A549 (cell line): ENCODE data around the gene F11R. TPM values are rescaled to one million over a fixed set of nuclear protein-coding genes. Genes with fewer than 3 reads are reported as not detected.

Source experiments
- ATAC-seq, 2 experiments: fragments of 200-7000 bp in 1 of 2; fragments of >200 bp in 1 of 2; cut with Nextera tagmentation in 1 of 2; cut with Tn5 transposase in 1 of 2; 3 replicates each; pipeline versions ENCODE4 v1.8.0 to v1.9.1; 2018 to 2020; ENCODE audit warnings: mild to moderate bottlenecking in 1 of 2, moderate library complexity in 1 of 2
- CTCF ChIA-PET: fragments of 300-600 bp; sonication (Branson Sonifier 250); formaldehyde crosslinking; extraction: SDS; loops from one replicate; lab custom pipeline; 2021; ENCODE audit warnings: antibody characterized with exemption, inconsistent platforms; lab: Yijun Ruan, JAX
- POLR2A ChIA-PET: fragments of 350-600 bp; formaldehyde crosslinking; extraction: SDS; loops from one replicate; lab custom pipeline; 2021; ENCODE audit warnings: antibody characterized with exemption, inconsistent platforms; lab: Yijun Ruan, JAX
- DNase-seq, 2 experiments: peaks; one replicate each; pipeline versions ENCODE4 v3.0.0 to v3.0.0-alpha.2; 2011 to 2016; ENCODE audit warnings: low read depth in 1 of 2, low spot score in 1 of 2
- FAIRE-seq: peaks from 2 replicates; lab custom pipeline; 2011; peaks lifted over from hg19 to GRCh38; lab: Jason Lieb, UNC
- H3K27ac ChIP-seq, 2 experiments: fragments of >200 bp; sonication (Bioruptor Twin); formaldehyde crosslinking; 3 replicates each; pipeline ENCODE4 v1.5.1; 2016 to 2017
- H3K4me1 ChIP-seq: fragments of >200 bp; sonication (Bioruptor Twin); formaldehyde crosslinking; 3 replicates; pipeline ENCODE4 v1.6.1; 2016
- H3K4me2 ChIP-seq: fragments of >200 bp; sonication (Bioruptor Twin); formaldehyde crosslinking; 3 replicates; pipeline ENCODE4 v1.6.1; 2016
- H3K4me3 ChIP-seq: fragments of >200 bp; sonication (Bioruptor Twin); formaldehyde crosslinking; 3 replicates; pipeline ENCODE4 v1.5.1; 2016
- H3K9me3 ChIP-seq: fragments of >200 bp; sonication (Bioruptor Twin); formaldehyde crosslinking; 3 replicates; pipeline ENCODE4 v1.6.1; 2016
- ATOH8 ChIP-seq: fragments of 250-450 bp; sonication (Bioruptor Pico); IDR thresholded peaks from 2 replicates; pipeline ENCODE4 v1.5.0; 2020; ENCODE audit warnings: low read depth, mild to moderate bottlenecking, moderate library complexity
- BHLHE40 ChIP-seq: IDR thresholded peaks from 2 replicates; pipeline ENCODE4 v1.6.1; 2012; ENCODE audit warnings: low read depth, low read length, inconsistent platforms
- CBX2 ChIP-seq: fragments of 200-600 bp; sonication (generic); IDR thresholded peaks from 2 replicates; pipeline ENCODE4 v1.6.1; 2016; ENCODE audit warnings: low read depth, mild to moderate bottlenecking, borderline replicate concordance
- CHD2 ChIP-seq: fragments of 150-350 bp; IDR thresholded peaks from 2 replicates; pipeline ENCODE4 v1.6.1; 2014; ENCODE audit warnings: low read length; ENCODE audit not compliant: partially characterized antibody
- CHD4 ChIP-seq: fragments of 200-600 bp; sonication (generic); IDR thresholded peaks from 2 replicates; pipeline ENCODE4 v1.6.1; 2016; ENCODE audit warnings: antibody characterized with exemption, mild to moderate bottlenecking, borderline replicate concordance
- EP300 ChIP-seq, 2 experiments: fragments of >200 bp; sonication (Bioruptor Twin); formaldehyde crosslinking; IDR thresholded peaks; 2 replicates in 1 of 2; 3 replicates in 1 of 2; pipeline ENCODE4 v1.6.1; 2016 to 2017
- ESRRA ChIP-seq: fragments of 150-350 bp; IDR thresholded peaks from 2 replicates; pipeline ENCODE4 v1.6.1; 2014; ENCODE audit warnings: mild to moderate bottlenecking, low read length, borderline replicate concordance
- FOXS1 ChIP-seq: fragments of 250-450 bp; sonication (Bioruptor Pico); IDR thresholded peaks from 2 replicates; pipeline ENCODE4 v1.5.0; 2020; ENCODE audit warnings: mild to moderate bottlenecking, moderate library complexity
- GATA3 ChIP-seq: IDR thresholded peaks from 2 replicates; pipeline ENCODE4 v1.6.1; 2012; ENCODE audit warnings: borderline replicate concordance
- HOXB5 ChIP-seq: fragments of 250-450 bp; sonication (Bioruptor Pico); IDR thresholded peaks from 2 replicates; pipeline ENCODE4 v1.5.0; 2020; ENCODE audit warnings: mild to moderate bottlenecking, moderate library complexity
- KDM5A ChIP-seq: fragments of 200-600 bp; sonication (generic); IDR thresholded peaks from 2 replicates; pipeline ENCODE4 v1.6.1; 2016; ENCODE audit warnings: antibody characterized with exemption, mild to moderate bottlenecking
- MAZ ChIP-seq: fragments of 150-350 bp; IDR thresholded peaks from 2 replicates; pipeline ENCODE4 v1.6.1; 2014; ENCODE audit warnings: antibody characterized with exemption, low read depth, low read length, borderline replicate concordance
- NFE2L2 ChIP-seq: fragments of 150-350 bp; conservative IDR thresholded peaks from 2 replicates; pipeline ENCODE4 v1.6.1; 2014; ENCODE audit warnings: low read length
- NPAS2 ChIP-seq: fragments of 250-450 bp; sonication (Bioruptor Pico); IDR thresholded peaks from 2 replicates; pipeline ENCODE4 v1.8.0; 2022; ENCODE audit warnings: mild to moderate bottlenecking, moderate library complexity, borderline replicate concordance
- NR3C1 ChIP-seq: fragments of >200 bp; sonication (Bioruptor Twin); formaldehyde crosslinking; IDR thresholded peaks from 3 replicates; pipeline ENCODE4 v1.6.1; 2017
- RFX5 ChIP-seq: fragments of 450-650 bp; IDR thresholded peaks from 2 replicates; pipeline ENCODE4 v1.7.1; 2014; ENCODE audit warnings: antibody characterized with exemption, mild to moderate bottlenecking, moderate library complexity
- SREBF2 ChIP-seq: fragments of 450-650 bp; IDR thresholded peaks from 2 replicates; pipeline ENCODE4 v1.6.1; 2014; ENCODE audit warnings: mild to moderate bottlenecking, moderate library complexity
- ZC3H11A ChIP-seq: fragments of 450-650 bp; IDR thresholded peaks from 2 replicates; pipeline ENCODE4 v1.6.1; 2014; ENCODE audit warnings: antibody characterized with exemption, mild to moderate bottlenecking
- ZFP36 ChIP-seq: fragments of 450-650 bp; IDR thresholded peaks from 2 replicates; pipeline ENCODE4 v1.6.1; 2014; ENCODE audit warnings: borderline replicate concordance; ENCODE audit not compliant: partially characterized antibody
- ZSCAN20 ChIP-seq: fragments of 250-450 bp; sonication (Bioruptor Pico); IDR thresholded peaks from 2 replicates; pipeline ENCODE4 v1.8.0; 2022; ENCODE audit warnings: mild to moderate bottlenecking, moderate library complexity
- WGBS: methylation state at CpG from one replicate; pipeline ENCODE4 v1.1.6; 2017; ENCODE audit errors: missing lambda C conversion rate; 5-methylcytosine and 5-hydroxymethylcytosine counted together
- polyA plus RNA-seq, 4 experiments: library from polyadenylated mRNA; depleted of rRNA in 3 of 4; stranded (reverse); fragments of >200 nt; fragmentation: RNase III in 1 of 4; extraction: RNeasy Plus Mini Kit Qiagen cat#74134 plus additional on column Dnase treatment in 1 of 4; gene quantifications; 2 replicates in 3 of 4; 3 replicates in 1 of 4; pipeline ENCODE4 v1.2.3, GENCODE V29; 2011 to 2017
- TF ChIP-seq, protein P1 (sequence below): fragments of 150-350 bp; IDR thresholded peaks from 2 replicates; pipeline ENCODE4 v1.6.1; 2014; ENCODE audit warnings: low read depth, mild to moderate bottlenecking, low read length
- TF ChIP-seq, protein P2 (sequence below): fragments of >200 bp; sonication (Bioruptor Twin); formaldehyde crosslinking; IDR thresholded peaks from 2 replicates; pipeline ENCODE4 v1.6.1; 2016
- TF ChIP-seq, protein P3 (sequence below): fragments of >200 bp; sonication (Bioruptor Twin); formaldehyde crosslinking; IDR thresholded peaks from 3 replicates; pipeline ENCODE4 v1.5.1; 2016

Gene F11R
- polyA plus RNA-seq, 2 of the 4 experiments (the other 2 are of a cell fraction) = 30.3 to 62.0 TPM

DNA sequence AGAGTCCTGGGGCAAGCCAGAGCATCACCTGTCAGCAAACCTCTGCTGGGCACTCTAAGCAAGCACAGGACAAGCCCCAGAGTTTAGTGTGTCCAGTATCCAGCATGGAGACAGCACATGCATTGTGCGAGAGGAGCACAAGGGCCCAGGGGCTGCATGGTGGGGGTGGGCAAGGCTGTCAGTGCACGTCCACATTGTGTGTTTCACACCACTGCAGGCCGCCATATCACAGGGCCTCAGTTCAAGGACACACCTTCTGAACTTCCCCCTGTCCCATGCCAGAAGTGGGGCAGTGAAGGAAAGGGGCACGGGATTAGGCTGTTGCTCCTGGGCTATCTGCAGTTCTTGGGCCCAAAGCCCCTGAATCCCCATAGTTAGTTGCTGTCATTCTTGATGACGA is 18.6 kb upstream of the F11R start:
- CTCF ChIA-PET = interaction anchor here (0.7 to 2.0 kb wide), 8 partner anchors 14 to 101 kb away, joined by 3 to 13 read pairs (median 3); no protein-coding TSS in a partner anchor
- no peak for FAIRE-seq
- no peak overlapping the region for H3K27ac ChIP-seq
- no peak for DNase-seq
- TF ChIP-seq, protein P1, sequence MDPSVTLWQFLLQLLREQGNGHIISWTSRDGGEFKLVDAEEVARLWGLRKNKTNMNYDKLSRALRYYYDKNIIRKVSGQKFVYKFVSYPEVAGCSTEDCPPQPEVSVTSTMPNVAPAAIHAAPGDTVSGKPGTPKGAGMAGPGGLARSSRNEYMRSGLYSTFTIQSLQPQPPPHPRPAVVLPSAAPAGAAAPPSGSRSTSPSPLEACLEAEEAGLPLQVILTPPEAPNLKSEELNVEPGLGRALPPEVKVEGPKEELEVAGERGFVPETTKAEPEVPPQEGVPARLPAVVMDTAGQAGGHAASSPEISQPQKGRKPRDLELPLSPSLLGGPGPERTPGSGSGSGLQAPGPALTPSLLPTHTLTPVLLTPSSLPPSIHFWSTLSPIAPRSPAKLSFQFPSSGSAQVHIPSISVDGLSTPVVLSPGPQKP = no peak
- no peak for TF ChIP-seq BHLHE40
- TF ChIP-seq GATA3 = no peak
- no peak for TF ChIP-seq RFX5
- TF ChIP-seq CHD4 = no peak
- TF ChIP-seq, all 56 proteins: peak for 0
- WGBS = 93% methylated on average over 2 of the region's 5 CpGs
- Histone ChIP-seq H3K9me3 (no peaks in the 10 kb centered on the region), H3K4me3 (no peak overlapping the region), H3K4me2 (no peak overlapping the region), H3K4me1 (peaks cover 5% of the 10 kb centered on the region)
- ATAC-seq = peak in 1 of 2 experiments; percentile 30; a peak in 1 of 6 replicates
- POLR2A ChIA-PET = interaction anchor here (0.8 to 1.5 kb wide), 2 partner anchors 18 to 42 kb away, joined by 6 to 10 read pairs; no protein-coding TSS in a partner anchor

DNA sequence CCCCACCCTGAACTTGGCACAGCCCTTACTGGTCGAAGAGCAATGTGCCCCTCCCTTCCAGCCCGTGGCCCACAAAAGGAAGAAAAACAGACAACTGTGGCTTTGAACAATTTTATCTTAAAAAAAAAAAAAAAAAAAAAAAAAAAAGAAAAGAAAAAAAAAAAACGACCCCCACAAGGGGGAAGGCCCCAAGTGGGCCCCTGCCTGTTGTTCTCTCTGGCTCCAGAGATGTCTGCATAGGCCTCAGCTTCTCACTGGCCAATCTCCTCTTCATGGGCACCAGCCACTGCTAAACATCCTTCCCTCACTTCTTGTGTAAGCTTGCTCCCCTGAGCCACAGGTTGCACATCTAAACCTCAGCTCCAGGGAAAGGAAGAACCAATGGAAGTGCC is 18.2 kb upstream of the F11R start:
- FAIRE-seq = no peak
- Histone ChIP-seq H3K4me1 (peaks cover 1% of the 10 kb centered on the region; the same call in 2 of the 3 replicates), H3K4me3 (no peak overlapping the region), H3K4me2 (no peak overlapping the region), H3K9me3 (no peaks in the 10 kb centered on the region), H3K27ac (no peak overlapping the region)
- 61% methylated on average over 3 of the region's 3 CpGs for WGBS
- no peak for ATAC-seq
- ChIA-PET CTCF (interaction anchor here (0.7 to 2.0 kb wide), 3 partner anchors 41 to 58 kb away, joined by 3 to 13 read pairs (median 3); no protein-coding TSS in a partner anchor), POLR2A (interaction anchor here (0.8 to 1.5 kb wide), 2 partner anchors 17 to 42 kb away, joined by 6 to 10 read pairs; no protein-coding TSS in a partner anchor)
- no peak for DNase-seq
- no peak for TF ChIP-seq ZSCAN20
- TF ChIP-seq RFX5 = no peak
- TF ChIP-seq EP300 (IDR thresholded peaks at IDR 0.05) = no peak
- no peak for TF ChIP-seq ZC3H11A
- no peak for TF ChIP-seq NFE2L2
- no peak for TF ChIP-seq BHLHE40
- TF ChIP-seq MAZ = no peak
- no peak for TF ChIP-seq KDM5A
- no peak for TF ChIP-seq CBX2
- TF ChIP-seq ESRRA = no peak
- TF ChIP-seq CHD2 = no peak
- no peak for TF ChIP-seq SREBF2
- TF ChIP-seq GATA3 = no peak
- TF ChIP-seq, protein P2, sequence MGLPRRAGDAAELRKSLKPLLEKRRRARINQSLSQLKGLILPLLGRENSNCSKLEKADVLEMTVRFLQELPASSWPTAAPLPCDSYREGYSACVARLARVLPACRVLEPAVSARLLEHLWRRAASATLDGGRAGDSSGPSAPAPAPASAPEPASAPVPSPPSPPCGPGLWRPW = no peak
- no peak for TF ChIP-seq HOXB5 (CRISPR knock-in tag)

GRCh38 chr1:161038523-161039153 is 17.7 kb upstream of the F11R start, which contains the start of gene TSTD1:
TSS of gene TSTD1 (minus strand) at chr1:161038964. CDS start at chr1:161038889, 75 bp downstream.
- H3K4me2 ChIP-seq = no peak within 1 kb of the TSS
- DNase-seq (no peak), ATAC-seq (no peak), FAIRE-seq (no peak)
- CTCF ChIA-PET = interaction anchor here (0.7 to 1.7 kb wide), 4 partner anchors 33 to 51 kb away, joined by 3 to 7 read pairs (median 3); no protein-coding TSS in a partner anchor
- no peak within 1 kb of the TSS for H3K27ac ChIP-seq
- 95% methylated on average over 48 of the region's 54 CpGs for WGBS
- no peak within 1 kb of the TSS for H3K4me3 ChIP-seq
- TF ChIP-seq ZFP36 (no peak), GATA3 (no peak), NR3C1 (no peak), NPAS2 (no peak), FOXS1 (CRISPR knock-in tag) (no peak), ATOH8 (CRISPR knock-in tag) (no peak)
- TF ChIP-seq, protein P3, sequence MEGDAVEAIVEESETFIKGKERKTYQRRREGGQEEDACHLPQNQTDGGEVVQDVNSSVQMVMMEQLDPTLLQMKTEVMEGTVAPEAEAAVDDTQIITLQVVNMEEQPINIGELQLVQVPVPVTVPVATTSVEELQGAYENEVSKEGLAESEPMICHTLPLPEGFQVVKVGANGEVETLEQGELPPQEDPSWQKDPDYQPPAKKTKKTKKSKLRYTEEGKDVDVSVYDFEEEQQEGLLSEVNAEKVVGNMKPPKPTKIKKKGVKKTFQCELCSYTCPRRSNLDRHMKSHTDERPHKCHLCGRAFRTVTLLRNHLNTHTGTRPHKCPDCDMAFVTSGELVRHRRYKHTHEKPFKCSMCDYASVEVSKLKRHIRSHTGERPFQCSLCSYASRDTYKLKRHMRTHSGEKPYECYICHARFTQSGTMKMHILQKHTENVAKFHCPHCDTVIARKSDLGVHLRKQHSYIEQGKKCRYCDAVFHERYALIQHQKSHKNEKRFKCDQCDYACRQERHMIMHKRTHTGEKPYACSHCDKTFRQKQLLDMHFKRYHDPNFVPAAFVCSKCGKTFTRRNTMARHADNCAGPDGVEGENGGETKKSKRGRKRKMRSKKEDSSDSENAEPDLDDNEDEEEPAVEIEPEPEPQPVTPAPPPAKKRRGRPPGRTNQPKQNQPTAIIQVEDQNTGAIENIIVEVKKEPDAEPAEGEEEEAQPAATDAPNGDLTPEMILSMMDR = no peak
- H3K4me1 ChIP-seq = no peaks in the 10 kb centered on the region
- POLR2A ChIA-PET = interaction anchor here (0.8 to 1.3 kb wide), 2 partner anchors 17 to 41 kb away, joined by 5 to 10 read pairs; partner anchors contain the start of gene F11R
- H3K9me3 ChIP-seq = no peaks in the 10 kb centered on the region
